ENCODE data around the gene BTF3.
"Not testable (repeated sequence)": the region's sequence is repeated elsewhere in the genome, so short reads cannot be mapped to it uniquely, and the experiment has no call there.

The BTF3 gene

GRCh38 chr5:73485715-73486114, 12.5 kb upstream of the BTF3 start:
- Histone ChIP-seq H3K36me3 (no peaks in the 10 kb centered on the region), H3K9me3 (no peaks in the 10 kb centered on the region), H3K27ac (no peak overlapping the region), H3K4me1 (no peaks in the 10 kb centered on the region), H3K9ac (no peak overlapping the region), H3K4me2 (no peak overlapping the region), H3K4me3 (no peak overlapping the region), H3K27me3 (no peaks in the 10 kb centered on the region), H4K20me1 (no peaks in the 10 kb centered on the region)
- no peak for TF ChIP-seq Cebpa-rat (IDR thresholded peaks at IDR 0.05)

GRCh38 chr5:73486119-73486899, 11.9 kb upstream of the BTF3 start:
- no peak overlapping the region for H3K4me2 ChIP-seq
- H4K20me1 ChIP-seq: no peaks in the 10 kb centered on the region
- H3K27me3 ChIP-seq: no peaks in the 10 kb centered on the region
- no peaks in the 10 kb centered on the region for H3K36me3 ChIP-seq
- H3K4me1 ChIP-seq: no peaks in the 10 kb centered on the region
- TF ChIP-seq Cebpa-rat (IDR thresholded peaks at IDR 0.05): no peak
- no peak overlapping the region for H3K27ac ChIP-seq
- H3K9ac ChIP-seq: no peak overlapping the region
- H3K4me3 ChIP-seq: no peak overlapping the region
- no peaks in the 10 kb centered on the region for H3K9me3 ChIP-seq

- not testable (repeated sequence) for H3K9ac ChIP-seq, H3K4me2 ChIP-seq, H3K36me3 ChIP-seq, H3K9me3 ChIP-seq, H3K4me1 ChIP-seq, H3K4me3 ChIP-seq, H3K27ac ChIP-seq, H4K20me1 ChIP-seq, H3K27me3 ChIP-seq
Measured at GRCh38 chr5:73487257-73487656, 11.0 kb upstream of the BTF3 start.

- Histone ChIP-seq H3K4me2 (no peak overlapping the region), H3K9me3 (no peaks in the 10 kb centered on the region), H3K27ac (no peak overlapping the region), H3K27me3 (no peaks in the 10 kb centered on the region), H3K4me1 (no peaks in the 10 kb centered on the region), H3K4me3 (no peak overlapping the region), H3K9ac (no peak overlapping the region), H4K20me1 (no peaks in the 10 kb centered on the region), H3K36me3 (no peaks in the 10 kb centered on the region)
- no peak for TF ChIP-seq Cebpa-rat (IDR thresholded peaks at IDR 0.05)
Measured at GRCh38 chr5:73487815-73488214, 10.4 kb upstream of the BTF3 start.

GRCh38 chr5:73488806-73489205, 9.4 kb upstream of the BTF3 start:
- no peak overlapping the region for H3K27ac ChIP-seq
- H3K4me2 ChIP-seq: no peak overlapping the region
- H3K4me3 ChIP-seq: no peak overlapping the region
- H4K20me1 ChIP-seq: no peaks in the 10 kb centered on the region
- no peaks in the 10 kb centered on the region for H3K9me3 ChIP-seq
- H3K9ac ChIP-seq: no peak overlapping the region
- no peaks in the 10 kb centered on the region for H3K27me3 ChIP-seq
- no peaks in the 10 kb centered on the region for H3K4me1 ChIP-seq
- no peaks in the 10 kb centered on the region for H3K36me3 ChIP-seq
- no peak for TF ChIP-seq Cebpa-rat (IDR thresholded peaks at IDR 0.05)

- Histone ChIP-seq H3K4me2 (no peak overlapping the region), H3K9ac (no peak overlapping the region), H4K20me1 (no peaks in the 10 kb centered on the region), H3K4me3 (no peak overlapping the region), H3K36me3 (no peaks in the 10 kb centered on the region), H3K9me3 (no peaks in the 10 kb centered on the region), H3K27me3 (no peaks in the 10 kb centered on the region), H3K4me1 (no peaks in the 10 kb centered on the region), H3K27ac (no peak overlapping the region)
- no peak for TF ChIP-seq Cebpa-rat (IDR thresholded peaks at IDR 0.05)
Measured at GRCh38 chr5:73490088-73490487, 8.2 kb upstream of the BTF3 start.

- no peak for TF ChIP-seq Cebpa-rat (IDR thresholded peaks at IDR 0.05)
Measured at GRCh38 chr5:73491155-73491554, 7.1 kb upstream of the BTF3 start.

GRCh38 chr5:73493421-73493820, 4.8 kb upstream of the BTF3 start:
- no peak overlapping the region for H3K9ac ChIP-seq
- H3K4me2 ChIP-seq: no peak overlapping the region
- TF ChIP-seq Cebpa-rat (IDR thresholded peaks at IDR 0.05): no peak
- peaks cover 9% of the 10 kb centered on the region for H3K4me1 ChIP-seq
- no peak overlapping the region for H3K27ac ChIP-seq
- H3K36me3 ChIP-seq: no peaks in the 10 kb centered on the region
- no peak overlapping the region for H3K4me3 ChIP-seq
- no peaks in the 10 kb centered on the region for H3K27me3 ChIP-seq
- H3K9me3 ChIP-seq: no peaks in the 10 kb centered on the region
- H4K20me1 ChIP-seq: no peaks in the 10 kb centered on the region

More at GRCh38 chr5:73491155-73491554, 7.1 kb upstream of the BTF3 start:
- H3K9ac ChIP-seq: no peak overlapping the region
- H3K4me3 ChIP-seq: no peak overlapping the region
- H3K27me3 ChIP-seq: no peaks in the 10 kb centered on the region
- H4K20me1 ChIP-seq: no peaks in the 10 kb centered on the region
- no peak overlapping the region for H3K4me2 ChIP-seq
- H3K9me3 ChIP-seq: no peaks in the 10 kb centered on the region
- H3K27ac ChIP-seq: no peak overlapping the region
- no peaks in the 10 kb centered on the region for H3K4me1 ChIP-seq
- no peaks in the 10 kb centered on the region for H3K36me3 ChIP-seq

- Histone ChIP-seq H3K27me3 (no peaks in the 10 kb centered on the region), H3K4me1 (peaks cover 13% of the 10 kb centered on the region), H3K4me3 (no peak overlapping the region), H3K9ac (no peak overlapping the region), H3K4me2 (no peak overlapping the region), H3K27ac (no peak overlapping the region), H3K9me3 (no peaks in the 10 kb centered on the region), H3K36me3 (no peaks in the 10 kb centered on the region), H4K20me1 (peaks cover 7% of the 10 kb centered on the region)
- no peak for TF ChIP-seq Cebpa-rat (IDR thresholded peaks at IDR 0.05)
Measured at GRCh38 chr5:73494721-73495120, 3.5 kb upstream of the BTF3 start.

- no peak overlapping the region for H3K9ac ChIP-seq
- no peak overlapping the region for H3K4me3 ChIP-seq
- H3K4me1 ChIP-seq: peaks cover 24% of the 10 kb centered on the region
- no peaks in the 10 kb centered on the region for H3K9me3 ChIP-seq
- no peak overlapping the region for H3K27ac ChIP-seq
- H3K4me2 ChIP-seq: no peak overlapping the region
- no peak for TF ChIP-seq Cebpa-rat (IDR thresholded peaks at IDR 0.05)
- H3K27me3 ChIP-seq: no peaks in the 10 kb centered on the region
- peaks cover 19% of the 10 kb centered on the region for H4K20me1 ChIP-seq
- peaks cover 1% of the 10 kb centered on the region; the same call in 1 of the 2 replicates for H3K36me3 ChIP-seq
Measured at GRCh38 chr5:73495772-73496335, 2.4 kb upstream of the BTF3 start.
